HG03521 (cell line): ENCODE measurements around the gene P2RX1.
"Not testable (repeated sequence)": the region's sequence is repeated elsewhere in the genome, so short reads cannot be mapped to it uniquely, and the experiment has no call there.

Source experiments
- ATAC-seq: cut with Tn5 transposase; IDR thresholded peaks from one replicate; pipeline ENCODE4 v1.9.1; 2021; ENCODE audit warnings: mild to moderate bottlenecking, moderate library complexity; ENCODE audit not compliant: unreplicated experiment

Gene P2RX1

GRCh38 chr17:3952186-3952585 is 35.9 kb upstream of the P2RX1 start:
- no peak for ATAC-seq

GRCh38 chr17:3951420-3951819 is 35.2 kb upstream of the P2RX1 start:
- ATAC-seq = no peak

- ATAC-seq = no peak
Measured at GRCh38 chr17:3951003-3951402, 34.7 kb upstream of the P2RX1 start.

- no peak for ATAC-seq
Measured at GRCh38 chr17:3950584-3950983, 34.3 kb upstream of the P2RX1 start.

GRCh38 chr17:3949418-3949817 is 33.2 kb upstream of the P2RX1 start:
- ATAC-seq = no peak

- ATAC-seq = not testable (repeated sequence)
Measured at GRCh38 chr17:3948551-3948950, 32.3 kb upstream of the P2RX1 start.

- ATAC-seq = no peak
Measured at GRCh38 chr17:3947318-3947810, 31.1 kb upstream of the P2RX1 start.

- no peak for ATAC-seq
Measured at GRCh38 chr17:3946711-3947235, 30.5 kb upstream of the P2RX1 start.

GRCh38 chr17:3944485-3945388 is 28.5 kb upstream of the P2RX1 start:
- no peak for ATAC-seq

- ATAC-seq = no peak
Measured at GRCh38 chr17:3943240-3943891, 27.1 kb upstream of the P2RX1 start.

- ATAC-seq = no peak
Measured at GRCh38 chr17:3940965-3941698, 24.9 kb upstream of the P2RX1 start.

GRCh38 chr17:3937359-3937758 is 21.1 kb upstream of the P2RX1 start:
- no peak for ATAC-seq

- no peak for ATAC-seq
Measured at GRCh38 chr17:3935825-3936355, 19.6 kb upstream of the P2RX1 start.

GRCh38 chr17:3935140-3935542 is 18.9 kb upstream of the P2RX1 start:
- no peak for ATAC-seq

- no peak for ATAC-seq
Measured at GRCh38 chr17:3929764-3930163, 13.5 kb upstream of the P2RX1 start.

- no peak for ATAC-seq
Measured at GRCh38 chr17:3929181-3929580, 12.9 kb upstream of the P2RX1 start.

GRCh38 chr17:3928406-3928805 is 12.1 kb upstream of the P2RX1 start:
- ATAC-seq = no peak

GRCh38 chr17:3927628-3928340 is 11.5 kb upstream of the P2RX1 start:
- no peak for ATAC-seq

- ATAC-seq = no peak
Measured at GRCh38 chr17:3926860-3927627, 10.8 kb upstream of the P2RX1 start.
